NCI-H2081 treated with DMSO at 0.1 percent for 48 hours (cell line): ENCODE data around the gene ADAMTSL3.
"Not testable (repeated sequence)": the region's sequence is repeated elsewhere in the genome, so short reads cannot be mapped to it uniquely, and the experiment has no call there.

Source experiments
- DNase-seq: peaks from one replicate; lab custom pipeline; 2025; lab: John Stamatoyannopoulos, UW

ADAMTSL3 gene

GRCh38 chr15:83922649-83923294, 268.8 kb downstream of the ADAMTSL3 start:
- no peak for DNase-seq

GRCh38 chr15:83926116-83926515, 272.2 kb downstream of the ADAMTSL3 start:
- no peak for DNase-seq

GRCh38 chr15:83927704-83928391, 273.9 kb downstream of the ADAMTSL3 start:
- no peak for DNase-seq

GRCh38 chr15:83928392-83928734, 274.4 kb downstream of the ADAMTSL3 start:
- DNase-seq, result no peak

- DNase-seq, result no peak
Measured at GRCh38 chr15:83928878-83929418, 275.0 kb downstream of the ADAMTSL3 start.

- DNase-seq, result no peak
Measured at GRCh38 chr15:83929619-83930018, 275.7 kb downstream of the ADAMTSL3 start.

GRCh38 chr15:83930392-83931212, 276.7 kb downstream of the ADAMTSL3 start:
- no peak for DNase-seq

GRCh38 chr15:83935774-83936173, 281.9 kb downstream of the ADAMTSL3 start:
- DNase-seq, result no peak

GRCh38 chr15:83940136-83940535, 286.2 kb downstream of the ADAMTSL3 start:
- DNase-seq, result no peak

GRCh38 chr15:83943043-83943442, 289.1 kb downstream of the ADAMTSL3 start:
- no peak for DNase-seq

GRCh38 chr15:83943849-83944404, 290.0 kb downstream of the ADAMTSL3 start:
- DNase-seq, result no peak

- DNase-seq, result no peak
Measured at GRCh38 chr15:83947156-83947555, 293.2 kb downstream of the ADAMTSL3 start.

GRCh38 chr15:83954506-83954905, 300.6 kb downstream of the ADAMTSL3 start:
- DNase-seq, result no peak

- DNase-seq, result no peak
Measured at GRCh38 chr15:83955806-83956265, 301.9 kb downstream of the ADAMTSL3 start.

GRCh38 chr15:83956887-83957286, 303.0 kb downstream of the ADAMTSL3 start:
- no peak for DNase-seq

GRCh38 chr15:83959477-83959876, 305.6 kb downstream of the ADAMTSL3 start:
- no peak for DNase-seq

GRCh38 chr15:83960192-83960829, 306.4 kb downstream of the ADAMTSL3 start:
- no peak for DNase-seq

- no peak for DNase-seq
Measured at GRCh38 chr15:83961311-83961710, 307.4 kb downstream of the ADAMTSL3 start.

GRCh38 chr15:83964967-83965366, 311.0 kb downstream of the ADAMTSL3 start:
- DNase-seq, result not testable (repeated sequence)

GRCh38 chr15:83970295-83970890, 316.5 kb downstream of the ADAMTSL3 start:
- no peak for DNase-seq

- DNase-seq, result no peak
Measured at GRCh38 chr15:83971992-83972391, 318.1 kb downstream of the ADAMTSL3 start.
